ENCODE results near the gene PKHD1. TPM values are rescaled to one million over a fixed set of nuclear protein-coding genes. Genes with fewer than 3 reads are reported as not detected.

Gene PKHD1
- total RNA-seq, 4 donors from 2014 or later, result 0.09 to 0.83 (median 0.29) TPM; not detected in 1

DNA sequence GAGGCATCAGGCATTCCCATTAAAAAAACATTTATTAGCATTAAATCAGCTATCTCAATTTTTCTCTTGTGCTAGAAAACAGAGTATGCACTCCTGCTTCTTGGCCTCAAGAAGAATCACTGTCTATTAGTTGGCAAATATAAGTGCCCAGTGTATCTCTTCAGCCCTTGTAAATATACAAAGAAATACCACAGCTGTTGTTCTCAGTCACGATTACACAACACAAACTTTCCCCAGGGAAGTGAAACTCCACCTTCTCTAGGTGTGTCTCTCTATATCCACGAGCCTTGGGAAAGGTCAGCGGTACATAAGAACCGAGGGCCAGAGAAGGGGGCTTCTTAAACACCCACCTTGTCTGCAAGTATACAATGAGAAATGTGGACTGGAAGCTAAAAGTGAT lies 194.7 kb downstream of the PKHD1 start:
- intact Hi-C loops (cut with DNase I; ENCODE audit: low total_unique reads), result no loop called here
- TF ChIP-seq, protein P1, sequence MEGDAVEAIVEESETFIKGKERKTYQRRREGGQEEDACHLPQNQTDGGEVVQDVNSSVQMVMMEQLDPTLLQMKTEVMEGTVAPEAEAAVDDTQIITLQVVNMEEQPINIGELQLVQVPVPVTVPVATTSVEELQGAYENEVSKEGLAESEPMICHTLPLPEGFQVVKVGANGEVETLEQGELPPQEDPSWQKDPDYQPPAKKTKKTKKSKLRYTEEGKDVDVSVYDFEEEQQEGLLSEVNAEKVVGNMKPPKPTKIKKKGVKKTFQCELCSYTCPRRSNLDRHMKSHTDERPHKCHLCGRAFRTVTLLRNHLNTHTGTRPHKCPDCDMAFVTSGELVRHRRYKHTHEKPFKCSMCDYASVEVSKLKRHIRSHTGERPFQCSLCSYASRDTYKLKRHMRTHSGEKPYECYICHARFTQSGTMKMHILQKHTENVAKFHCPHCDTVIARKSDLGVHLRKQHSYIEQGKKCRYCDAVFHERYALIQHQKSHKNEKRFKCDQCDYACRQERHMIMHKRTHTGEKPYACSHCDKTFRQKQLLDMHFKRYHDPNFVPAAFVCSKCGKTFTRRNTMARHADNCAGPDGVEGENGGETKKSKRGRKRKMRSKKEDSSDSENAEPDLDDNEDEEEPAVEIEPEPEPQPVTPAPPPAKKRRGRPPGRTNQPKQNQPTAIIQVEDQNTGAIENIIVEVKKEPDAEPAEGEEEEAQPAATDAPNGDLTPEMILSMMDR (IDR thresholded peaks at IDR 0.05), result no peak
- DNase-seq, result no peak
- Histone ChIP-seq H3K36me3 (no peaks in the 10 kb centered on the region), H3K9me3 (no peaks in the 10 kb centered on the region), H3K27ac (no peak overlapping the region), H3K4me3 (no peak overlapping the region), H3K27me3 (no peaks in the 10 kb centered on the region), H3K4me1 (no peaks in the 10 kb centered on the region)

DNA sequence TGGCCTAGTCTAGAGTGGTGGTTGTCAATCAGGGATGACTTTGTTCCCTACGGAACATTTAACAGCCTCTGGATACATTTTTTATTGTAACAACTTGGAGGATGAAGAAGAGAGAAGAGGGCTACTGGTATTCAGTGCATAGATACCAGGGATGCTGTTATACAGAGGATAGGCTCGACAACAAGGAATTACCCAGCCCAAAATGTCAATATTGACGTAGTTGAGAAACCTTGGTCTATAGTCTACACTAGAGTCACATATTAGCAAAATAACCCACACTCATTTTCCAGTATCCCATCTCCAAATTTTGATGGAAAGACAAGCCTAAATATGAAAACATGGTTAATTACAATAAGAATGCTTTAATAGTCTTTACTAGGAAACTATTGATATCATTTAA lies 195.1 kb downstream of the PKHD1 start:
- intact Hi-C loops (cut with DNase I; ENCODE audit: low total_unique reads), result no loop called here
- no peaks in the 10 kb centered on the region for H3K27me3 ChIP-seq
- no peak overlapping the region for H3K4me3 ChIP-seq
- no peaks in the 10 kb centered on the region for H3K9me3 ChIP-seq
- H3K36me3 ChIP-seq, result no peaks in the 10 kb centered on the region
- H3K27ac ChIP-seq, result no peak overlapping the region
- no peak for TF ChIP-seq POLR2A (IDR thresholded peaks at IDR 0.05)
- TF ChIP-seq, protein P1 (IDR thresholded peaks at IDR 0.05), result no peak
- H3K4me1 ChIP-seq, result no peaks in the 10 kb centered on the region
- no peak for DNase-seq

DNA sequence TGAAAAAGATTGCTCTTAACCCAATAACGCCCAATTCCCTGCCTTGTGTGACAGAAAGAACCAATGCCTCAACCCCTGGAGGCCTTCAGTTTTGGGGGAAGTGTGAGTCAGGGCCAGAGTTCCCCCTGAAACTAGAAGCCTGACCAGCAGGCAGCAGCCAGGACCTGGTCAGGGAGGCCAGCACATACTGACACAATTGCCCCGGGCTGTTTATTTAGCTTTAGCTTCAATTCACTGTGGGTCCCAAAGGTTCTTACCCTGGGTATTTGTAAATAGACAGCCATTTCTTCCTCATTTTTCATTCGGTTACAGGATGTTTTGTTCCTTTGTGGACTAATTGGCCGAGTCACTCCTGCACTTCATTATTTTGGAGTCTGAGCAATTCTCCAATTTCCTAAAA lies 195.6 kb downstream of the PKHD1 start:
- Histone ChIP-seq H3K36me3 (no peaks in the 10 kb centered on the region), H3K9me3 (no peaks in the 10 kb centered on the region), H3K4me1 (no peaks in the 10 kb centered on the region), H3K4me3 (no peak overlapping the region), H3K27ac (no peak overlapping the region), H3K27me3 (no peaks in the 10 kb centered on the region)
- intact Hi-C loops (cut with DNase I; ENCODE audit: low total_unique reads), result no loop called here
- TF ChIP-seq POLR2A (IDR thresholded peaks at IDR 0.05), result no peak
- TF ChIP-seq, protein P1 (IDR thresholded peaks at IDR 0.05), result no peak
- no peak for DNase-seq

DNA sequence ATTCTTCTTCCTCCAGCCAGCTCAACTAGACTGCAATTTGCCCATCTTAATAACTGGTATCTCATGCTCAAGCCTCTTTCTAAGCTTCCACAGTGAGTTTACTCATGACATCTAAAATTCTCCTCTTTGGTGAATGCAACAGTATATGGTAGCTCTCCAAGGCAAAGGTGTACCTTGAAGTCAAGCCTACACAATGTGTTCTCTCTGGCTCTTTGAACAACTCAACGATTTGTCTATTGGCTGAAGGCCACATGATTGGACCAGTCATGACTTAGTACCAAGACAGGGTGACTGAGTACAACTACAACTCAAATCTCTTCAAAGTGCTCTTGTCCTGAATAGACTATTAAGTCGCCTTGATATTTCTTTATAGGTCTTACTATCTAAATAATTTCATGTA lies 199.6 kb downstream of the PKHD1 start:
- no peaks in the 10 kb centered on the region for H3K9me3 ChIP-seq
- H3K27ac ChIP-seq, result no peak overlapping the region
- no peak for DNase-seq
- no peak for TF ChIP-seq POLR2A (IDR thresholded peaks at IDR 0.05)
- TF ChIP-seq, protein P1 (IDR thresholded peaks at IDR 0.05), result no peak
- no peaks in the 10 kb centered on the region for H3K36me3 ChIP-seq
- H3K4me1 ChIP-seq, result no peaks in the 10 kb centered on the region
- no peaks in the 10 kb centered on the region for H3K27me3 ChIP-seq
- H3K4me3 ChIP-seq, result no peak overlapping the region
- intact Hi-C loops (cut with DNase I; ENCODE audit: low total_unique reads), result no loop called here

DNA sequence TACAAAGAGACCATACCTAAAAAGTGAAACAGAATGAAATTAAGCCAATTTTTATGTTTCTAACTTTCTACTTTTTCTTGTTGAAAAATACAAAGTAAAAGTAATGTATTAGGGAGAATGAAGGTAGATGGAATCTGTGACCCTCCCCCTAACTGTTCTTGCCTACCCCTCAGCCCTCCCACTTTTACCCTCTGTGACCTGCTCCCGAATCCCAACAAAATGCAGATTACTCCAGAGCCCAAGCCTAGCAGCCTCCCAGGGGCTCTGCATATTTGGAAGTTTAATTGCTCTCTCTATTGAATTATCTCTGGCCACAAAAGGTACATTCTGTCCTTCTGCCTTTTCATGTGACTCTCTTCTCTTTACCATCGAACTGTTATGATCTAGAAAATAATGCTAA lies 201.5 kb downstream of the PKHD1 start:
- H3K9me3 ChIP-seq, result no peaks in the 10 kb centered on the region
- H3K27me3 ChIP-seq, result no peaks in the 10 kb centered on the region
- no peaks in the 10 kb centered on the region for H3K36me3 ChIP-seq
- H3K4me3 ChIP-seq, result no peak overlapping the region
- intact Hi-C loops (cut with DNase I; ENCODE audit: low total_unique reads), result no loop called here
- DNase-seq, result no peak
- TF ChIP-seq, protein P1 (IDR thresholded peaks at IDR 0.05), result no peak
- no peak for TF ChIP-seq POLR2A (IDR thresholded peaks at IDR 0.05)
- H3K27ac ChIP-seq, result no peak overlapping the region
- H3K4me1 ChIP-seq, result no peaks in the 10 kb centered on the region

Data from uterus (tissue), 4 donors.